Measurements from ENCODE around the gene GFY.
"Not testable (repeated sequence)": the region's sequence is repeated elsewhere in the genome, so short reads cannot be mapped to it uniquely, and the experiment has no call there.

Gene GFY

GRCh38 chr19:49470615-49470978 lies 45.4 kb downstream of the GFY start:
- no peak for DNase-seq

DNA sequence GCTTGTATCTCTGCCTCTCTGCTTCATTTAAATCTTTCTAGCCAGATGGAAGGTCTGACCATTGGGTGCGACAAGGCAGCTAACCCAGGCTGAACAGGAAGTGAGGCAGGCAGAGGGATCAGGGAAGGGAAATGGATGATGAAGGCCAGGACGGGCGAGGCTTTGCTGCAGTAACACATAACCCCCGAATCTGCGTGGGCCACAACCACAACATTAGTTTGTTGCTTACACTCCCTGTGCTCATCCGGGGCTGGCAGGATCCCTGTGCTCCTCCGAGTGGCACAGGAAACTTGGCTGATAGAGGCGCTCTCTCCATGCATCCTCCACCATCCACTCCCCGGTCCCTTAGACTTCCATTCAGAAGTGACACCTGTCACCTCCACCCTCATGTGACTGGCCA lies 47.7 kb downstream of the GFY start:
- no peak for DNase-seq

DNA sequence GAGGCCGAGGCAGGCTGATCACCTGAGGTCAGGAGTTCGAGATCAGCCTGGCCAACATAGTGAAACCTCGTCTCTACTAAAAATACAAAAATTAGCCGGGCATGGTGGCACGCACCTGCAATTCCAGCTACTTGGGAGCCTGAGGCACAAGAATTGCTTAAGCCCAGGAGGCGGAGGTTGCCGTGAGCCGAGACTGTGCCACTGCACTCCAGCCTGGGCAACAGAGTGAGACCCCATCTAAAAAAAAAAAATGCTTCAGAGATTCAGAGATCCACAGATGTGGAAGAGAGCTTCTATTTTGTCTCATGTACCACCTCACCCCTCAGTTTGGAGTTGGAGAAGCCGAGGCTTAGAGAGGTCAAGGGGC lies 48.3 kb downstream of the GFY start:
- DNase-seq, result not testable (repeated sequence)

- DNase-seq, result peak; percentile 90
Measured at GRCh38 chr19:49473868-49474541, 48.8 kb downstream of the GFY start, which contains the start of gene FLT3LG. Gene FLT3LG (plus strand): TSS chr19:49474215. CDS start chr19:49474640, 425 bp downstream.

- DNase-seq, result no peak
Measured at GRCh38 chr19:49474542-49474924, 49.3 kb downstream of the GFY start.

DNA sequence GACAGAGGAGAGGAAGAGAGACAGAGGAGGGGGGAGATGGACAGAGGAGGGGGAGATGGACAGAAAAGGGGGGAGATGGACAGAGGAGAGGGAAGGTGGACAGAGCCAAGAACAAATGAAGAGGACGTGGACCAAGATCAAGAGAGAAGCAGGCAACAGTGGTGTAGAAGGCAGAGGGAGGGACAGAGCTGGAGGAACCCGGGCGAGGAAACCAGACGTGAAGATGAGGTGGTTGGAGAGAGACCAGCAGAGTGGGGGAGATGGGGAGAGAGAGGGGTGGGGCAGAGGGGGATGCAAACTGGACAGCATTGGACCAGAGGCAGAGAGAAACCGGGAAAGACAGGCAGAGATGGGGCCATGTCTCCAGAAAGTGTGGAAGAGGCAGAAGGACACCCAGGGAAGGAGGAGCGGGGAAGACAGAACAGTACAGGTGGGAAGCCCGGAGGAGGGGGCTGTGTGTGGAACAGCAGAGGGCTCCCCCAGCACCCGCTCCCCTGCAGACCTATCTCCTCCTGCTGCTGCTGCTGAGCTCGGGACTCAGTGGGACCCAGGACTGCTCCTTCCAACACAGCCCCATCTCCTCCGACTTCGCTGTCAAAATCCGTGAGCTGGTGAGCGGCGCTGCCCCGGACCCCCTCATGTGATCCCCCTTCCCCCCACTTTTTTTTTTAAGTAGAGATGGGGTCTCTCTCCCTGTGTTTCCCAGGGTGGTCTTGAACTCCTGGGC lies 50.2 kb downstream of the GFY start:
- no peak for DNase-seq

DNA sequence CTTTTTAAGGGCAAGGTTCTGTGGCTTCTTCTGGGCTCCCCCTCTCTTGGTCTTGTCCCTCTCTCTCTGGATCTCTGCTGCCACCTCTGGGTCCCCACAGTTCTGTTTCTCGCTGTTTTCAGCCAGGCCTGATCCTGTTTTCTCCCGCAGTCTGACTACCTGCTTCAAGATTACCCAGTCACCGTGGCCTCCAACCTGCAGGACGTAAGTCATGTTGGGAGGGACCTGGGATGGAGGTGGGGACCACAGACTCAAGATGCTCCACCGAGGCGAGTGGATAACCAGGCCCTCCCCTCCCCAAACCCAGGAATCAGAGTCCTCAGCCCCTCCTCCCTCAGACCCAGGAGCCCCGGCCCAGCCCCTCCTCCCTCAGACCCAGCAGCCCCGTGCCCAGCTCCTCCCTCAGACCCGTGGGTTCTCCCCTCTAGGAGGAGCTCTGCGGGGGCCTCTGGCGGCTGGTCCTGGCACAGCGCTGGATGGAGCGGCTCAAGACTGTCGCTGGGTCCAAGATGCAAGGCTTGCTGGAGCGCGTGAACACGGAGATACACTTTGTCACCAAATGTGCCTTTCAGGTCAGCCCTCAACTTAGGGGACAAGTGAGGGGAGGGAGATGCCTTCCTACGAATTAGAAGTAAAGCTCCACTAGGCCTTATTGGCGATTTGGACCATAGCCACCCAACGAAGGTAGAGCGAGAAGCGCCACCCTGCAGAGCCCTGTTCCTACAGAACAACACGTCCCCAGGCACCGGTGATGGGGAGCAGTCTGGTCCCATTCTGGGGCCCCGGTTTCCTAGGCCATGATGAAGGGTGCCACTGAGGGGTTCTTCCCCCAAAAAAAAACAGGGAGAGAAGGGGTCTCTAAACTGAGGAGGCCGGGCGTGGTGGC lies 51.0 kb downstream of the GFY start:
- peak; percentile 49 for DNase-seq

Measured in hematopoietic multipotent progenitor cell treated with erythropoietin and hydrocortisone succinate and interleukin-3 and kit ligand, for 8 days (in vitro differentiated cells).